ENCODE measurements around the gene BRSK1. TPM values are rescaled to one million over a fixed set of nuclear protein-coding genes. Genes with fewer than 3 reads are reported as not detected.

The BRSK1 gene
- total and polyA plus RNA-seq, 7 donors = 0.14 to 1.1 (median 0.77) TPM

- no peak overlapping the region for H3K27ac ChIP-seq
- peaks cover 3 to 17% of the 10 kb centered on the region in 2 donors for H3K36me3 ChIP-seq (ENCODE audit: insufficient read depth in 1 of 2, low read depth in 1 of 2)
- H3K4me1 ChIP-seq = peaks cover under 1% of the 10 kb centered on the region
- H3K9me3 ChIP-seq = no peaks in the 10 kb centered on the region
- no peak overlapping the region for H3K4me3 ChIP-seq
- TF ChIP-seq, protein P1, sequence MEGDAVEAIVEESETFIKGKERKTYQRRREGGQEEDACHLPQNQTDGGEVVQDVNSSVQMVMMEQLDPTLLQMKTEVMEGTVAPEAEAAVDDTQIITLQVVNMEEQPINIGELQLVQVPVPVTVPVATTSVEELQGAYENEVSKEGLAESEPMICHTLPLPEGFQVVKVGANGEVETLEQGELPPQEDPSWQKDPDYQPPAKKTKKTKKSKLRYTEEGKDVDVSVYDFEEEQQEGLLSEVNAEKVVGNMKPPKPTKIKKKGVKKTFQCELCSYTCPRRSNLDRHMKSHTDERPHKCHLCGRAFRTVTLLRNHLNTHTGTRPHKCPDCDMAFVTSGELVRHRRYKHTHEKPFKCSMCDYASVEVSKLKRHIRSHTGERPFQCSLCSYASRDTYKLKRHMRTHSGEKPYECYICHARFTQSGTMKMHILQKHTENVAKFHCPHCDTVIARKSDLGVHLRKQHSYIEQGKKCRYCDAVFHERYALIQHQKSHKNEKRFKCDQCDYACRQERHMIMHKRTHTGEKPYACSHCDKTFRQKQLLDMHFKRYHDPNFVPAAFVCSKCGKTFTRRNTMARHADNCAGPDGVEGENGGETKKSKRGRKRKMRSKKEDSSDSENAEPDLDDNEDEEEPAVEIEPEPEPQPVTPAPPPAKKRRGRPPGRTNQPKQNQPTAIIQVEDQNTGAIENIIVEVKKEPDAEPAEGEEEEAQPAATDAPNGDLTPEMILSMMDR (IDR thresholded peaks at IDR 0.05) = no peak
- ATAC-seq (no peak), DNase-seq (no peak)
- 88 to 94% (median 92%) methylated on average over 16 of the region's 16 CpGs for WGBS, 3 donors
- intact Hi-C loops (cut with DNase I) = loop anchor here in 1 of 2 donors (2.0 kb wide), 1 partner anchor 14 kb away; no protein-coding TSS in a partner anchor
- no peaks in the 10 kb centered on the region for H3K27me3 ChIP-seq (ENCODE audit: insufficient read depth in 3 of 3, low read length in 2 of 3)
Measured at GRCh38 chr19:55265173-55265572, 18.6 kb upstream of the BRSK1 start.

GRCh38 chr19:55265723-55266386, 17.9 kb upstream of the BRSK1 start:
- no peak for ATAC-seq
- intact Hi-C loops (cut with DNase I) = loop anchor here in 1 of 2 donors (2.0 kb wide), 1 partner anchor 13 kb away; no protein-coding TSS in a partner anchor
- no peak overlapping the region for H3K27ac ChIP-seq
- TF ChIP-seq, protein P1 (IDR thresholded peaks at IDR 0.05) = no peak
- H3K4me3 ChIP-seq = no peak overlapping the region
- H3K4me1 ChIP-seq = no peaks in the 10 kb centered on the region
- WGBS, 3 donors = 95 to 97% (median 96%) methylated on average over 11 to 12 of the region's 12 CpGs
- no peaks in the 10 kb centered on the region for H3K9me3 ChIP-seq
- DNase-seq = no peak
- no peaks in the 10 kb centered on the region for H3K27me3 ChIP-seq (ENCODE audit: insufficient read depth in 3 of 3, low read length in 2 of 3)
- peaks cover 3 to 19% of the 10 kb centered on the region in 2 donors for H3K36me3 ChIP-seq (ENCODE audit: insufficient read depth in 1 of 2, low read depth in 1 of 2)

DNA sequence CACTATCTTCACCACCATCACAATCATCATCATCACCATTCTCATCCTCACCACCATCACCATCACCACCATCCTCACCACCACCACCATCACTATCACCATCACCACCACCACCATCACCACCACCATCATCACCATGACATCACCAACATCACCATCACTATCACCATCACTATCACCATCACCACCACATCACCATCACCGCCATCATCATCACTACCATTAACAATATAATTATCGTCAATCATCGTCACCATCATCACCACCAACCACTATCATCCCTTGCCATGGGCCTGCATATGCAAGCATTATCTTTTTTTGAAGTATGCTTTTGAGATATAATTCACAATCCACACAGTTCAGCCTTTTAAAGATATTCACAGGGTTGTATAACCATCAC, 17.4 kb upstream of the BRSK1 start:
- no peaks in the 10 kb centered on the region for H3K9me3 ChIP-seq
- ATAC-seq = no peak
- intact Hi-C loops (cut with DNase I) = no loop called here
- DNase-seq = no peak
- H3K27me3 ChIP-seq (ENCODE audit: insufficient read depth in 3 of 3, low read length in 2 of 3) = no peaks in the 10 kb centered on the region
- TF ChIP-seq, protein P1 (IDR thresholded peaks at IDR 0.05) = no peak
- no peaks in the 10 kb centered on the region for H3K4me1 ChIP-seq
- 97 to 98% (median 97%) methylated on average over 3 of the region's 3 CpGs for WGBS, 3 donors
- H3K4me3 ChIP-seq = no peak overlapping the region
- no peak overlapping the region for H3K27ac ChIP-seq
- peaks cover 3 to 24% of the 10 kb centered on the region in 2 donors for H3K36me3 ChIP-seq (ENCODE audit: insufficient read depth in 1 of 2, low read depth in 1 of 2)

- Histone ChIP-seq H3K4me1 (no peaks in the 10 kb centered on the region), H3K4me3 (no peak overlapping the region), H3K9me3 (no peaks in the 10 kb centered on the region), H3K36me3 (ENCODE audit: insufficient read depth in 1 of 2, low read depth in 1 of 2) (peaks cover 3 to 27% of the 10 kb centered on the region in 2 donors), H3K27ac (no peak overlapping the region), H3K27me3 (ENCODE audit: insufficient read depth in 3 of 3, low read length in 2 of 3) (no peaks in the 10 kb centered on the region)
- 96 to 99% (median 98%) methylated on average over 4 of the region's 4 CpGs for WGBS, 3 donors
- TF ChIP-seq, protein P1 (IDR thresholded peaks at IDR 0.05) = no peak
- DNase-seq (no peak), ATAC-seq (no peak)
- intact Hi-C loops (cut with DNase I) = no loop called here
Measured at GRCh38 chr19:55266840-55267239, 17.0 kb upstream of the BRSK1 start.

- ATAC-seq = no peak
- TF ChIP-seq, protein P1 (IDR thresholded peaks at IDR 0.05) = no peak
- peaks cover 8 to 45% of the 10 kb centered on the region in 2 donors for H3K36me3 ChIP-seq (ENCODE audit: insufficient read depth in 1 of 2, low read depth in 1 of 2)
- 90 to 94% (median 92%) methylated on average over 8 of the region's 8 CpGs for WGBS, 3 donors
- H3K4me3 ChIP-seq = no peak overlapping the region
- H3K27me3 ChIP-seq (ENCODE audit: insufficient read depth in 3 of 3, low read length in 2 of 3) = no peaks in the 10 kb centered on the region
- no peaks in the 10 kb centered on the region for H3K4me1 ChIP-seq
- no peak for DNase-seq
- H3K9me3 ChIP-seq = no peaks in the 10 kb centered on the region
- no peak overlapping the region for H3K27ac ChIP-seq
- intact Hi-C loops (cut with DNase I) = no loop called here
Measured at GRCh38 chr19:55269299-55269698, 14.5 kb upstream of the BRSK1 start.
